DMS114 treated with DMSO at 0.1 percent for 48 hours (cell line): ENCODE data around the gene ATP6V0C.

Source experiments
- DNase-seq: peaks from one replicate; lab custom pipeline; 2025; ENCODE audit not compliant: unreplicated experiment; lab: John Stamatoyannopoulos, UW

ATP6V0C gene

DNA sequence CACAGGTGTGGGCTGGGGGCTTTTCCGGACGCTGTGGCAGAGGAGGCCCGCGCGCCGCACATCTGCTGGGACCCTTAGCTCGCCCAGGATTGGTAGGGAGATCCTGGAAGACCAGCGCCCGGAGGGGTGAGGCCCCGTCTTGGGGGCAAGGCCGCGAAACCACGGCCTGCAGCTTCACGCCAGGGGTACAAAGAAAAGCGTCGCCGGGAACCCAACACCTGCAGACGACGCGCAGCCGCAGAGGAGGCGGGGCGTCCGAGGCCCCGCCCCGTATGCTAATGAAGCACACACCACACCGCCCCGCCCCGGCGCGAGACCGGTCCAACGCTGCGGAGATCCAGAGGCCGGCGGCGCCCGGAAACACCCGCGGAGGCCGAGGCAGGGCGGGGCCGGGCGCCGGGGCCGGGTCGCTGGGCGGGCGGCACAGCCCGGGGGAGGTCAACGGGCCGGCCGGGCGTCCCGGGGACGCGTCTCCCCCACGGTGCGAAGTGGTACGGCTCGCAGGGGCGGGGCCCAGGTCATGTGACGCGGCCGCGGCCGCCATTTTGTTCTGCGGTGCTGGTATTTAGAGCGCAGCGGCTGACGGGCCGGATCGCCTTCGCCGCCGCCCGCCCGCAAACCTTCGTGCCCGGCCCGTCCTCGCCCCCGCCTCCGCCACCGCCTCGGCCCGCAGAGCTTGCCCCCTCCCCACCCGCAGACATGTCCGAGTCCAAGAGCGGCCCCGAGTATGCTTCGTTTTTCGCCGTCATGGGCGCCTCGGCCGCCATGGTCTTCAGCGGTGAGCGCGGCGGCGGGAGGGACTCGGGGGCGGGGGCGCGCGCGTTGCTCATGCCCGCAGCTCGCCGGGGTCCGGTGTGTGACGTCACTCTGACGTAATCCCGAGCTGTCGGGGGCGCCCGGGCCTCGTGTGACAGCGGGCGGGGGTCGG is at the start of gene ATP6V0C:
Gene ATP6V0C, plus strand, starts transcription at position 548 of the 928 bp plus-strand sequence. Its CDS starts 152 bp downstream, at position 700.
- peak; percentile 42 for DNase-seq

DNA sequence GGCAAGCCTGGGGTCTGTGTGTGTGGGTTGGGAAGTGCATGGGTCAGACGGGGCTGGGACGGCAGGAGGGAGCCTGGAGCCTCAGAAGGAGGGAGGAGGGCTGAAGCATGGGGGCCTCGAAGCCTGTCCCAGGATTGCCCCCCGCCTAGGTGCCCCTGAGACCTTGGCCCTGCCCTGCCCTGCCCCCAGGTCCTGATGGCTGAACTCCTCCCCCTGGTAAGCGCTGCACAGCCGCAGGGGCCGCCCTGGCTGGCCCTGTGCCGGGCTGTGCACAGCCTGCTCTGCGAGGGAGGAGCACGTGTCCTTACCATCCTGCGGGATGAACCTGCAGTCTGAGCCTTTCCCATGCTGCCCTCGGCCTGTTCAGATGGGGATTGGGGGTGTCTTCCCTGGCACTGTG is 49.4 kb upstream of the ATP6V0C start:
- DNase-seq: no peak

DNA sequence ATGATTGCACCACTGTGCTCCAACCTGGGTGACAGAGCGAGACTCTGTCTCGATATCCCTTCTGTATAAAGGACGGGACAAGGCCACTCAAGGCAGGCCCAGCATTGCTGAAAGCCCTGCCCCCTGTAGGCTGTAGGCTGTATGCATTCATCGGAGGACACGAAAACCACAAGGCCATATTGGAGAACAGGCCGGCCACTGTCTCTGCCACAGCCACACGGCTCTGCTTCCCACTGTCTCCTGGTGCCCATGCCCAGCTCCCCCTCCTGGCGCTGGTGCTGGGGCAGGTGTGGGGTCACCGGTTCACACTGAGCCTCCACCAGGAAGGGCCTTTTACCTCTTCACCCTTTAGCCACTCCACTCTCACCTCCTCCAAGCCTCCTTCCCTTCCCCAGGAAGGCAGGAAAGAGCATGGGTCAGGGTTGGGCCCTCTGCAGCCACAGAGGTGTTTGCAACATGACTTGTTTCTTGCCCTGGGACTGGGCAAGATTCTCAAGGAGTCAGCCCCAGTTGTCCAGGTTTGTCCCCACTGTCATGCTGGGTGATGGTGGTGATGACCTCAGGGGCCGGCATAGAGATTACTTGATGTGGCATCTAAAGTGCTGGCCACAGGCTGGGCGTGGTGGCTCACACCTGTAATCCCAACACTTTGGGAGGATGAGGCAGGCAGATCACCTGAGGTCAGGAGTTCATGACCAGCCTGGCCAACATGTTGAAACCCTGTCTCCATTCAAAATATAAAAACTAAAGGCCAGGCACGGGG is 47.9 kb upstream of the ATP6V0C start:
- DNase-seq: no peak

DNA sequence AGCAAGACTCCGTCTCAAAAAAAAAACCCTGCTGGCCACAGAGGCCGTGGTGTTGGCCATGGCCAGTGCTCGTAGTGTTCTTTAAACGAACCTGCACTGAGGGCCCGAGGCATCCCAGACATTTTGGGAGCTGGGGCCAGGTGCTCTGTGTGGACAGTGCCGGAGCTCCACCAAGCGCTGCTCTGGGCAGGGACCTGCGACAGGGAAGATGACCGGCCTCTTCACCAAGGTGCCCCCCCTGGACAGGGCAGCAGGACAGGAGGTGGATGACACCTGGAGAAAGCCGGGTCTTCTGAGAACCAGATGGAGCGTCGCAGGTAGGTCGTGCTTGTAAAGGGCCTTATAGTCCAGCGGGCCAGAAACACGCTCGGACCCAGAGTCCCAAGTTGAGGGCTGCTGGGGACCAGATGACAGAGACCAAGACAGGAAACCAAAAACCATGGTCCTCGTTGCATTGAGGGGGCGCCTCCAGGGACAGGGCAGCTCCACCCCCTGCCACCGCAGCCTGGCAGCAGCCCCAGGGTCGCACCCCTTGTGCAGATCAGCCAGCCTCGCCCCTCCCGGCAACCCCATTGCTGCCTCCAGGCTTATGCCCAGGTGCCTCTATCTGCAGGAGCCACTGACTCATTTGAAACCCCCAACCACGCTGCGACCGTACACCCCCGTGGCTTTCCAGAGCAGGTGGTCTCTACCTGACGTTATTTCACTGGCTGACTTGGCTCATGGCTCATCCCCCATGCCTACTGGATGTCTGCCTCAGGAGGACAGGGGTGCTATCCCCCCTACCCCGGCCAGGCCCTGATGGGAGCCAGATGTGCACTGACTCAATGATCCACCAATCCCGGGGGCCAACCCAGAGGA is 46.9 kb upstream of the ATP6V0C start:
- no peak for DNase-seq

DNA sequence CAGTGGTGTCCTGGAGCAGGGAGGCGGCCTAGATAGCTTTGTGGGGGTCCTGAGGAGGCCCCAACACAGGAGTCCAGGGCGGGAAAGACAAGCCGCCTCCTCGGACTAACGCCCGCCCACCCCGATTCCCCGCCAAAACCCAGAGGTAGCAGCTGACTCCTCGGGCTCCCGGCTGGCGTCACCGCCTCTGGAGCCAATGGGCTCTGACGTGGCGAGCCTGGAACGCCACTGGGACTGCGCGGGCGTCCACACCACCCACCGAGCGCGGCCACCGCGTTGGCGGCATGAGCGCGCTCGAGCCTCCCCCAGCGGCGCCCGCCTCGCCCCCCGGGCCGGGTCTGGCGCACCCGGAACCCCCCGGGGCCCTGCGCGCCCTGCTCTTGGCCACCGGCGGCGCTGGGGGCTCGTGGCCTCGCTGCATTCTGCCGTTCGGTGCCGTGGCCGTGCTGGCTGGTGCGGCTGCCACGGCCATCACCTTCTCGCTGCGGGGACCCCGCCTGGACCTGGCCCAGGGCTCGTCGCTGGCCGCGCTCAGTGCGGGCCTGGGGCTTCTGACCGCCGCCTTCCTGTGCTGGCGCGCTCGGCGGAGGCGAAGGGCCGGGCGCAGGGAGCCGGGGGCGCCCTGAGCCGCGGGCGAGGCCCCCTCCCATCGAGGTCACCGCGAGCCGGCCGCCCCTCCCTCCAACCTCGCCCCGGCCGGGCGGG is 46.1 kb upstream of the ATP6V0C start:
- no peak for DNase-seq

DNA sequence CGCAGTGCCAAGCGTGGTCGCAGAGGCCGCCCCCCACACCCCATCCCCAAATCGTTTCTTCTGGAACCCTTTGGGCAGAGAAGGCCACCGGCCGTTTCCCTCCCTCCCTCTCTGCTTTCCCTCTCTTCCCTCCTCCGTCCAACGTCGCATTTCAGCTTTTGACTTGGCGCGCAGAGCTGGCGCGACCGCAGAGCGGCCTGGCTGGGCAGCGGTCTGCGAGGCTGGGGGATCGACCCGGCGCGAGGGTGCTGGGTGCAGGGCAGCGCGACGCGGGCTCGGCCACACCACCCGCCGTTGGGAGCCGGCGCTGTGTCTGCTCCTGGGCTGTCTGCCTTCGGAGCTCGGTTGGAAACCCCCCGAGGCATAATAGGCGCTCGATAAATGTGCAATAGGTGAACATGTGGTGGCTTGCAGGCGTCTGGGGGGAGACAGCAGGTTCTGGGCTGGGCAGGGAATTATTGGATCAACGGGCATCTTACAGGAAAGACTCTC is 45.5 kb upstream of the ATP6V0C start:
- no peak for DNase-seq

DNA sequence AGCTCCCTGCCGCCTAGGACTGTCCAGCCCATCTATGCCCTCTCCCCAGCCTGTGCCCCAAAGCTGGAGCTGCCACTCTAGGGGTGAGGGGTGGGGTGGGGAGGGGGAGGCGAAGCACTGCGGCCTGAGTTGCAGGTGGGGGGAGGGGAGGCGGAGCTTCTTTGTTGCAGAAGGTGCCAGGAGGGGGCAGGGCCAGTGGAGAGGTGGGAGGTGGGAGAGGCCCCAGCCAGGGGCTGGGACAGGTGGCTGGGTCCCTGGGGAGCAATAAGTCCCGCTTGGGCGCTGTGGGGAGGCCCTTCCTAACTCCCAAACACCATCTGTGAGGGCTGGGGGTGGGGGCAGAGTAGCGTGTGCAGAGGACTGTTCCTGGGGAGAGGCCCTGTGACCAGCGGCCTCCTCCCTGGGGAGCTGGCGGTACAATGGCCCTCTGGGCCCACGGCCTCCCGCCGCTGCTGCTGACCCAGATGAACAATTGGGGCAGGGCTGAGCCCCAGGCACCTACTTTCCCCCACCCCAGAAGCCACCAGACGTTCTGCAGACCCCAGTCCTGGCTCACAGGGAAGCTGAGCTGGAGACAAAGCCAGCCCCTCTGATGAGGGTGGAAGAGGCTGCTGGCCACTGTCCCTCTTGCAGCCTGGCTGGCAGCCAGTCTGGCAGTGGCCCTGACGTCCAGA is 44.9 kb upstream of the ATP6V0C start:
- DNase-seq: no peak

DNA sequence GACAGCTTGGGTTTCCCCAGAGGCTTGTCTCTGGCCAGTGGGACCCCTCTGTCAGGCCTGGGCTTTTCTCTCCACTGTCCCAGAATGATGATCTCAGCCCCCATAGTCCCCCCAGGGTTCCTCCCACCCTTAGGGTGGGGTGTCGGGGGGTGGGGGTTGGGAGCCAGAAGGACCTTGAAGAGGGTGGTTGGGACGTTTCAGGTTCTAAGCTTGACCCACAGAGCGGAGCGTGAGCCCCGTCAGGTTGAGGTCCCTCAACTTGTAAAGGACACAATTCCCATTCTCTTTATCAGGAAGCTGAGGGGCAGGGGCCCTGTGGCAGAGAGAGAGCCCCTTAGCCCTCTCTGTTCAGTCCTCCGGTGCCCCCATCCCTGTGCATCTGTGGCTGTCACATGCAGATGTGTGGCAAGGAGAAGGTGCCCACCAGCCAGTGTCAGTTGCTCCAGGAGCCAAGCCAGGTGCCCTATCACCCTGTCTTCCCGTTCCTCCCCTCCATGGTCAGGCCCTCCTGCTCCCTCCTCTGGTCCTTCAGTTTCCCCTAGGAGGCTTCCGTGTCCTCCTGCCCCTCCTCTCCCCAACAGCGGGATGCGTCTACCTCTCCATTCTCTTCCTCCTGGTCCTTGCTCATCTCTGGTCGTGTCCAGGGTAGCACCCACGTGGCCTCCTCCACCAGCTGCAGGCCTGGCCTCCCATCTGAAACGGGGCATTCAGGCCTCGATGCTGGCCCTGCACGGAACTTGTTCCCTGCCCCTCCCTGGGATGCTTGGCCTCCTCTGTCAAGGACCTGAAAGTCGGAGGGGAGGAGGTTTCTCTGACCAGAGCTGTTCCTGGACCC is 44.1 kb upstream of the ATP6V0C start:
- DNase-seq: no peak

DNA sequence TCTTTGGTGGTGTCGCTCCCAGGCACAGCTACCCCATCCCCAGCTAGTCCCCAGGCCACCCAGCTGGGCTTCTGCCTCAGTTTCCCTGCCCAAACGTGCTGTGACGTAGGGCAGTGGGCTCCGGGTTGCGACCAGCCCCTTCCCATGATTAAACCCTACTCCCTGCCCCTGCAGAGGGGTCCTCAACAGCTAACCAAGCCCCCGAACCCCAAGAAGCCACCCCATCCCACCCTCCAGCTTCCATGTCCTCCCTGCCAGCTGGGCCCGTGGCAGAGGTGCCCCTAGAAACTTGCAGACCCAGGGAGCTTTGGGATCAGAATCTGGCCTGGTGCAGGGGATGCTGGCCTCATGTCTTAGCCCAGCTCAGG is 43.5 kb upstream of the ATP6V0C start:
- no peak for DNase-seq

DNA sequence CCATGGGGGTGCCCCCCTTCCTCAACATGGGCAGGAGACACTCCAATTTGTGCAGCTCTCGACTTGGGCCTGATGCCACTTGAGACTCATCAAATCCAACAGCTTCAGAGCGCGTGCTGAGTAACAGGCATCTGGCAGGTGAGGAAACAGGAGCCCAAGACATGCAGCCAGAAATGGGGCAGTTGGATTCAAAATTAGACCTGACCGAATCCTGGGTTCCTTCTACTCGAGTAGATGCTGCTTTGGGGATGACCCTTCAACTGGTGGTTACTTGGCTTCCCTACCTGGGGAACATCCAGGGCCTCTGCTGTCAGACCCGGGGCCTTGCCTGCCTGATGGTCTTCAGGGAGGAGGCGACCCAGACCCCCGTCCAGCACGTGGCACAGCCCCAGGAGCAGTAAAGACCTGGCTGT is 43.1 kb upstream of the ATP6V0C start:
- no peak for DNase-seq

DNA sequence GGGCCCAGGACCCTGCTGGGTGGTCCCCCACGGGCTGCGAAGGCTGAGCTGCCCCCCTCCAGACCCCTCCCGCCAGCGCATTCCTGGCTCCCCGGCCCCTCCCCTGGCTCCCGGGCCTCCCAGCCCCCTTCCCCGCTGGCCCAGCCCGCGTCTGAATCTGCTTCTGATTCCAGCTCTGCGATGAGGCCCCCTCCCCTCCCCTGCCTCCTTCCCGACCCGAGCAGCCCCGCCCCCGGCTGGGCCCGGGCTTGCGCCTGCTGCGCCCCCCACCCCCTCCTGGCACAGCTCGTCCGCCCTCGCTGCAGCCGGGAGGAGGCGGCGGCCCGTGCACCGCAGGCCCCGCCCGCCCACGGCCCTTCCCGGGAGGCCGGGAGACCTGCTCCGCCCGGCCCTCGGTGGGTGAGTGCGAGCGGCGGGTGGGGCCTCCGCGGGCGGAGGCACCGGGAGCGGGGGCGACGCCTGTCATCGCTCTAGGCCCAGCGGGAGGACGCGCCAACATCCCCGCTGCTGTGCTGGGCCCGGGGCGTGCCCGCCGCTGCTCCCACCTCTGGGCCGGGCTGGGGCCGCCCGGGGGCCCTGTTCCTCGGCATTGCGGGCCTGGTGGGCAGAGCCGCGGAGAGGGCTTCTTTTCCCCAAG is 42.6 kb upstream of the ATP6V0C start, which contains the start of gene NTN3:
Gene NTN3, plus strand, starts transcription at position 282 of the 637 bp plus-strand sequence. CDS start 405 bp downstream, outside the sequence.
- no peak for DNase-seq

DNA sequence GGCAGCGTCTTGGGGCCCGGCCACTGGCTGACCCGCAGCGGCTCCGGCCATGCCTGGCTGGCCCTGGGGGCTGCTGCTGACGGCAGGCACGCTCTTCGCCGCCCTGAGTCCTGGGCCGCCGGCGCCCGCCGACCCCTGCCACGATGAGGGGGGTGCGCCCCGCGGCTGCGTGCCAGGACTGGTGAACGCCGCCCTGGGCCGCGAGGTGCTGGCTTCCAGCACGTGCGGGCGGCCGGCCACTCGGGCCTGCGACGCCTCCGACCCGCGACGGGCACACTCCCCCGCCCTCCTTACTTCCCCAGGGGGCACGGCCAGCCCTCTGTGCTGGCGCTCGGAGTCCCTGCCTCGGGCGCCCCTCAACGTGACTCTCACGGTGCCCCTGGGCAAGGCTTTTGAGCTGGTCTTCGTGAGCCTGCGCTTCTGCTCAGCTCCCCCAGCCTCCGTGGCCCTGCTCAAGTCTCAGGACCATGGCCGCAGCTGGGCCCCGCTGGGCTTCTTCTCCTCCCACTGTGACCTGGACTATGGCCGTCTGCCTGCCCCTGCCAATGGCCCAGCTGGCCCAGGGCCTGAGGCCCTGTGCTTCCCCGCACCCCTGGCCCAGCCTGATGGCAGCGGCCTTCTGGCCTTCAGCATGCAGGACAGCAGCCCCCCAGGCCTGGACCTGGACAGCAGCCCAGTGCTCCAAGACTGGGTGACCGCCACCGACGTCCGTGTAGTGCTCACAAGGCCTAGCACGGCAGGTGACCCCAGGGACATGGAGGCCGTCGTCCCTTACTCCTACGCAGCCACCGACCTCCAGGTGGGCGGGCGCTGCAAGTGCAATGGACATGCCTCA is 41.9 kb upstream of the ATP6V0C start:
- DNase-seq: no peak

DNA sequence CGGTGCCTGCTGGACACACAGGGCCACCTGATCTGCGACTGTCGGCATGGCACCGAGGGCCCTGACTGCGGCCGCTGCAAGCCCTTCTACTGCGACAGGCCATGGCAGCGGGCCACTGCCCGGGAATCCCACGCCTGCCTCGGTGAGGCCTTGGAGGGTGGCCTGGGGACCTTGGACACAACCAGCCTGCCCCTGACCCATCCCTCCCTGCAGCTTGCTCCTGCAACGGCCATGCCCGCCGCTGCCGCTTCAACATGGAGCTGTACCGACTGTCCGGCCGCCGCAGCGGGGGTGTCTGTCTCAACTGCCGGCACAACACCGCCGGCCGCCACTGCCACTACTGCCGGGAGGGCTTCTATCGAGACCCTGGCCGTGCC is 41.3 kb upstream of the ATP6V0C start:
- DNase-seq: no peak

DNA sequence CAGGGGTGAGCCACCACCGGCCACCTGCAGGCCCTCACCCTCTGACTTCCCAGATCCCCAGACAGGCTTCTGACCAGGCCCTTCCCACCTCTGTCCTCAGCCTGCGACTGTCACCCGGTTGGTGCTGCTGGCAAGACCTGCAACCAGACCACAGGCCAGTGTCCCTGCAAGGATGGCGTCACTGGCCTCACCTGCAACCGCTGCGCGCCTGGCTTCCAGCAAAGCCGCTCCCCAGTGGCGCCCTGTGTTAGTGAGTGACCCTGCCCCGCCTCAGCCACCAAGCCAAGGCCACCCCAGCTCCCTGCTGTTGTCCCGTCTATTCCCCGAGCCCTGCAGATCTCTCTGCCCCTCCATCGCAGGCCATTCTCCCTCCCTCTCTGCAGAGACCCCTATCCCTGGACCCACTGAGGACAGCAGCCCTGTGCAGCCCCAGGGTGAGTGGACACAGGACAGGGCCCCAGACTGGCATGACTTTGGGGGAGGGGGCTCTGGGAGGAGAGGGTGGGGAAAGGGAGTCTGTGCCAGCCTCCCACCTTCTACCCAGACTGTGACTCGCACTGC is 40.8 kb upstream of the ATP6V0C start:
- DNase-seq: no peak

DNA sequence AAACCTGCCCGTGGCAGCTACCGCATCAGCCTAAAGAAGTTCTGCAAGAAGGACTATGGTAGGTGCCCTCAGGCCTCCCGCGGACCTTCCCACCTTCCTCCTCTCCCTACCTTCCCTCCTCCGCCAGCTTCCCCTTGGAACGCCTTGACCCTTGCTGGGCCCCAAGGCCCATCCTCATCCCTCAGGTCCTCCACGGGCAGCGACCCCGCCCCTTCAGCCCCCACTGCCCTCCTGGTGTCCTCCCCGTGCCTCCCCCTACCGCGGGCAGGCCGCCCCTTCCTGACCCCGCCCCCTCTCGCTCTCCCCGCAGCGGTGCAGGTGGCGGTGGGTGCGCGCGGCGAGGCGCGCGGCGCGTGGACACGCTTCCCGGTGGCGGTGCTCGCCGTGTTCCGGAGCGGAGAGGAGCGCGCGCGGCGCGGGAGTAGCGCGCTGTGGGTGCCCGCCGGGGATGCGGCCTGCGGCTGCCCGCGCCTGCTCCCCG is 40.3 kb upstream of the ATP6V0C start:
- DNase-seq: no peak

DNA sequence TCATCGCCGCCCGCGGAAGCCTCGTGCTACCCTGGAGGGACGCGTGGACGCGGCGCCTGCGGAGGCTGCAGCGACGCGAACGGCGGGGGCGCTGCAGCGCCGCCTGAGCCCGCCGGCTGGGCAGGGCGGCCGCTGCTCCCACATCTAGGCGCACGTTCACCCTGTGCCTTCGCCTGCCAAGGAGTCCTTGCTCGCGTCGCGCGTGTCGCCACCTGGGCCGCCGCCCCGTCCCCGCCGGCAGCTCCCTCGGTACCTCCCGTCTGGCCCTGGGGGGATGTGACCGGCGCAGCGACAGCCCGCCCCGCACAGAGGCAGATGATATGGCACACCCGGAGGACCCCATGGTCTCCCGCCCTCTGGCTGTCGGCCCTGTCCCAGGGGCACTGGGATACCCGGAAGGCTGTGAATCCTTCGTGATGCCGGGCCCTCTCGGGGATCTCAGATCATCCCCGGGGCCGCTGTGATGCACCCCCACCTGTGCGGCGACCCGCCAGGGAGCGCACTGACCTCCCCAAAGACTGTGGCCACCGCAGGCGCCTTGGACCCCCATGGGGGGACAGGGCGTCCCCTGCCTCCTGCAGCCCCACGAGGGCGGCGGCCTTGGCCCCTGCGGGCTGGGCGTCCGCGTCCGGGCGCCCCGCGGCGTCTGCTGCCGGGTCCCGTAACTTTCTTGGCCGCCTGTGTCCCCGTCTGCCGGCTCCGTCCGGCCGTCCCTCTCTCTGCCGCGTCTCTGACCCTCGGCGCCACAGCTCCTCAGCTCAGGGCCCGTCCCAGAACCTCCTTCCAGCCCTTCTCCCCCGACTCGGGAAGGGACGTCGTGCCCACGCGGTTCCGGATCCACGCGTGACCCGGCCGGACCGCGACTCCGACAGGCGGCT is 39.5 kb upstream of the ATP6V0C start:
- DNase-seq: no peak
